Effector memory CD8-positive, alpha-beta T cell (primary cell): ENCODE results near the gene EYA3.

Experiments
- ATAC-seq: fragments of 150-1000 bp; cut with Tn5 transposase; replicated peaks from 2 replicates; pipeline ENCODE4 v1.10.0; 2021; ENCODE audit warnings: mild to moderate bottlenecking, moderate library complexity
- DNase-seq, 3 experiments: peaks; one replicate each; pipeline ENCODE4 v3.0.0; 2021
- H3K27ac Mint-ChIP-seq, 2 donors: one replicate each; pipeline ENCODE4 v1.8.0; 2022; ENCODE audit warnings: mild to moderate bottlenecking in 2 of 2, mixed read lengths in 2 of 2, moderate library complexity in 2 of 2
- H3K27me3 Mint-ChIP-seq, 2 donors: one replicate each; pipeline ENCODE4 v1.8.0; 2022; ENCODE audit warnings: mixed read lengths in 2 of 2
- H3K36me3 Mint-ChIP-seq: one replicate; pipeline ENCODE4 v1.8.0; 2022; ENCODE audit warnings: mild to moderate bottlenecking, moderate library complexity, mixed read lengths; ENCODE audit not compliant: insufficient read depth
- H3K4me1 Mint-ChIP-seq, 2 donors: one replicate each; pipeline ENCODE4 v1.8.0; 2022; ENCODE audit warnings: low read depth in 2 of 2, mixed read lengths in 2 of 2
- H3K4me3 Mint-ChIP-seq, 2 donors: one replicate each; pipeline ENCODE4 v1.8.0; 2022; ENCODE audit warnings: mild to moderate bottlenecking in 2 of 2, mixed read lengths in 2 of 2, moderate library complexity in 2 of 2
- H3K9me3 Mint-ChIP-seq, 2 donors: one replicate each; pipeline ENCODE4 v1.8.0; 2022; ENCODE audit warnings: mixed read lengths in 2 of 2

The EYA3 gene

DNA sequence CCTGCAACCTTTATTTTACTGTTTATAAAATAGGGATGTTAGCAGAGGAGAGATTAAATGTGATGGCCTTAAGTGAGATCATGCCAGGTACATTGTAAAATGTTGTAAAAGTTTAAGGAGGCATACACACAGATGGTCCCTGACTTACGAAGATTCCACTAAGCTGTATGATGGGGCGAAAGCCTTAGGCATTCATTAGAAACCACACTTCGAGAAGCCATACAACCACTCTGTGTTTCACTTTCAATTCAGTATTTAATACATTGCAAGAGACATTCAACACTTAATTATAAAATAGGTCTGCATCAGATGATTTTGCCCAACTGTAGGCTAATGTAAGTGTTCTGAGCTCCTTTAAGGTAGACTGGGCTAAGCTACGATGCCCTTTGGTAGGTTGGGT, 149.9 kb downstream of the EYA3 start:
- H3K4me3 Mint-ChIP-seq: peak overlapping the region in 1 of 2 donors; percentile 25

DNA sequence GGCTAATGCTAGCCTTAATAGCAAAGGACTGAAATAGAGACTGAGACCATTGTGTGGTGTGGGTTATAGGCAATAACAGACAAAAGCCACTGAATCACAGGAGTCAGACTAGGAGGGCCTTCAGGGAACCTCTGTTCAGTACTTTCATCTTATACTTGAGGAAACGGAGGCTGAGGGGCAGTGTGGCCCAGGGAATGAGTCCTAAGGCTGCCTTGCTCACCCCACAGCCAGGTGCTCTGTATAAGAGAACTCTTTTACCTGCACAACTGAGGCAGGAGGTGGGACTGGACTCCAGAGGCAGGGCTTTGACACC, 150.9 kb downstream of the EYA3 start:
- peaks cover 8 to 14% of the 10 kb centered on the region in 2 donors for H3K27me3 Mint-ChIP-seq
- H3K4me1 Mint-ChIP-seq: peaks cover 17 to 18% of the 10 kb centered on the region in 2 donors
- ATAC-seq: no peak

More for the DNA sequence above, 149.9 kb downstream of the EYA3 start:
- Mint-ChIP-seq H3K27me3 (peaks cover 8 to 12% of the 10 kb centered on the region in 2 donors), H3K36me3 (no peaks in the 10 kb centered on the region), H3K27ac (no peak overlapping the region), H3K9me3 (no peaks in the 10 kb centered on the region), H3K4me1 (peaks cover 24 to 27% of the 10 kb centered on the region in 2 donors)
- ATAC-seq (no peak), DNase-seq (no peak)

DNA sequence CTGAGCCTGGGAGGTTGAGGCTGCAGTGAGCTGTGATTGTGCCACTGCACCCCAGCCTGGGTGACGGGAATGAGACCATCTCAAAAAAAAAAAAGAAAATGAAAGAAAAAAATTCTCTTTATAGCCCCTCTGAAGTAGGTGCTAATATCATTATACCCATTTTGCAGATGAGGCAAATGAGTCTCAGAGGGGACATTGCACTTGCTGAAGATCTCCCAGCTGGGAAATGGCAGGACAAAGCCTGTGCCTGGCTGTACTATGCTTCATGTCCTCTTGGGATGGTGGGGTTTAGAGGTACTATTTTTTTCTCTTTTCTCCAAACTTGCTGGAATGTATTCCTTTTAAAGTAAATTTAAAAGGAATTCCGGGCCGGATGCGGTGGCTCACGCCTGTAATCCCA, 152.0 kb downstream of the EYA3 start:
- H3K9me3 Mint-ChIP-seq: no peaks in the 10 kb centered on the region
- H3K4me1 Mint-ChIP-seq: peaks cover 15 to 16% of the 10 kb centered on the region in 2 donors
- H3K27me3 Mint-ChIP-seq: peaks cover 8 to 25% of the 10 kb centered on the region in 2 donors
- H3K4me3 Mint-ChIP-seq: no peak overlapping the region
- ATAC-seq (no peak), DNase-seq (no peak)
- no peaks in the 10 kb centered on the region for H3K36me3 Mint-ChIP-seq
- no peak overlapping the region for H3K27ac Mint-ChIP-seq

More for the DNA sequence above, 150.9 kb downstream of the EYA3 start:
- Mint-ChIP-seq H3K4me3 (no peak overlapping the region), H3K9me3 (no peaks in the 10 kb centered on the region), H3K27ac (no peak overlapping the region), H3K36me3 (no peaks in the 10 kb centered on the region)
- no peak for DNase-seq

DNA sequence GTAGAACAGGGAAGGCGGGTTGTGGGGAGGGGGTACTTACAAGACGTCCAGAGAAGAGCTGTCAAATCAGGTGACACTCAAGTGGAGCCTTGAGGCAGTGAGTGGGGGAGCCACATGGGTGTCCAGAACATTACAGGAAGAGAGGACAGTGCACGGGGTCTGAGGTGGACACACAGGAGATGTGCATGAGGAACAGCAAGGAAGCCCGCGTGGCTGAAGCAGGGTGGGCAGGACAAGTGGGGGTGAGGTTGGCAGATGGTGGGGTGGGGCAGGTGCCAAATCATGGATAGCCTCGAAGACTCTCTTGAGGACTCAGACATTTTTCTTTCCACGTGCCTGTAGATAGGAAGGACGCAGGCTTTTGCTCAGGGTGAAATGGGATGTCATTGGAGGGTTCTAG, 152.7 kb downstream of the EYA3 start:
- no peak for DNase-seq
- Mint-ChIP-seq H3K36me3 (no peaks in the 10 kb centered on the region), H3K4me3 (no peak overlapping the region), H3K27ac (no peak overlapping the region), H3K27me3 (peaks cover 8 to 32% of the 10 kb centered on the region in 2 donors), H3K9me3 (no peaks in the 10 kb centered on the region), H3K4me1 (peaks cover 12 to 14% of the 10 kb centered on the region in 2 donors)
- ATAC-seq: no peak

DNA sequence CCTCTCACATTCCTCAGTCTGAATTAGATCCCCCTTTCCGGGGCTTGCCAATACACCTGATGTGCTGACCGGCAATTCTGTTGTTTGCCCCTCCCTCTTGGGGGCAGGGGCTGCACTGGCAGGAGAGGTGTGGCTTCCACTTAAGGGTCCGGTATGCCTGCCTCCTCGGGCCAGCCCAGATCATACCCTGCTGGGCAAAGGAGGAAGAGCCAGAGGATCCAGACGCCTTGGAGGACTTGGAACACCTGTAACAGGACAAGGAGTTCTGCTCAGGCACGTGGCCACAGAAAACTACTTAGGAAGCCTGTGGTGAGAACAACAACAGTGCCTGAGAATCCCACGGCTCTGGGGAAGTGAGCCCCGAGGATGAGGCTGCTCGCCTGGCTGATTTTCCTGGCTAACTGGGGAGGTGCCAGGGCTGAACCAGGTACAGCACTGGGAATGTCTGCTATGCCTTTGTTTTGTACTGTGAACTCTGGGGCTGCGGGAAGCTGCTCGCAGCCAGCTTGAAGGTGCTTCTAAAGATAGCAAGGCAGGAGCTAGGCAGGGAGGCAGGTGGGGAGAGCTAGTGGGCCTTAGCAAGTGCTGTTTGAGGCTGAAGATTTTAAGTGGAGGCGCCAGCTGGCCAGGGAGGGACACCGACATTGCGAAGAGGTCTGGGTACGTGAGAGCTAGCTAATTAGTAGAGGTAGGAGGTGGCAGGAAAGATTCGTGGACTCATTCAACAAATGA, 153.4 kb downstream of the EYA3 start, which contains the start of gene SMPDL3B:
TSS of gene SMPDL3B (plus strand) at position 183 of the 732 bp plus-strand sequence. CDS start at position 367, 184 bp downstream.
- Mint-ChIP-seq H3K36me3 (no peaks in the 10 kb centered on the region), H3K9me3 (no peaks in the 10 kb centered on the region), H3K27ac (peak within 1 kb of the TSS in 1 of 2 donors; percentile 3), H3K27me3 (peaks cover 8 to 37% of the 10 kb centered on the region in 2 donors), H3K4me3 (no peak within 1 kb of the TSS), H3K4me1 (peaks cover 6 to 7% of the 10 kb centered on the region in 2 donors)
- no peak for ATAC-seq
- no peak for DNase-seq

DNA sequence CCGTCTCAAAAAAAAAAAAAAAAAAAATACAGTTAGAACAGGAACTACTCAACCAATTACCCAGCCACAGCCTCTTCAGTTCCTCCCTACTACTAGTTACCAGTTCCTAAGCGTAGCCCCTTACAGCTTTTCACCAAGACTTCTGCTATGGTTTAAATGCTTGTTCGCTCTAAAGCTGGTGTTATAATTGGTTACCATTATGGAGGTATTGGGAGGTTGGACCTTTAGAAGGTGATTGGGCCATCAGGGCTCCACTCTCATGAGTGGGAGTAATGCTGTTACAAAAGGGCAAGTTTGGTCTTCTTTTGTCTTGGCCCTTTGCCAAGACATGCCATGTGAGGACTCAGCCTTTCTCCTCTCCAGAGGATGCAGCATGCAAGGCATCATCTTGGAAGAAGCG, 156.7 kb downstream of the EYA3 start:
- Mint-ChIP-seq H3K27ac (no peak overlapping the region), H3K27me3 (peaks cover 8 to 37% of the 10 kb centered on the region in 2 donors), H3K36me3 (no peaks in the 10 kb centered on the region), H3K4me3 (no peak overlapping the region), H3K9me3 (no peaks in the 10 kb centered on the region), H3K4me1 (peaks cover 0 to 5% of the 10 kb centered on the region in 2 donors)
- DNase-seq: no peak
- no peak for ATAC-seq

DNA sequence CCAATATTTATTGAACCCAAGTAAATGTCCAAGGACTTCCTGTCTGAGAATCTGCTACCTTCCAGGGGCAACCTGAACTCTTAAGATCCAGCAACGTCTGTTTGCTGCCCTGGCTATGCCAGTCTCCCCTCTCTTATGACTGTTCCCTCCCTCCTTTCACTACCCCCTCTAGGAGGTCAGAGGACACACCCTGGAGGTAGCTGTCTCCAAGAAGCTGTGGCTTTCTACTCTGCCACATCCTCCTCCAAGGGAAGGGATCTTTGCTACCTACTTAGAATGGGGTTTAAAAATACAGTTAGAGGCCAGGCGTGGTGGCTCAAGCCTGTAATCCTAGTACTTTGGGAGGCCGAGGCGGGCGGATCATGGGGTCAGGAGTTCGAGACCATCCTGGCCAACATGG, 157.2 kb downstream of the EYA3 start:
- Mint-ChIP-seq H3K27me3 (peaks cover 8 to 37% of the 10 kb centered on the region in 2 donors), H3K4me3 (no peak overlapping the region)

DNA sequence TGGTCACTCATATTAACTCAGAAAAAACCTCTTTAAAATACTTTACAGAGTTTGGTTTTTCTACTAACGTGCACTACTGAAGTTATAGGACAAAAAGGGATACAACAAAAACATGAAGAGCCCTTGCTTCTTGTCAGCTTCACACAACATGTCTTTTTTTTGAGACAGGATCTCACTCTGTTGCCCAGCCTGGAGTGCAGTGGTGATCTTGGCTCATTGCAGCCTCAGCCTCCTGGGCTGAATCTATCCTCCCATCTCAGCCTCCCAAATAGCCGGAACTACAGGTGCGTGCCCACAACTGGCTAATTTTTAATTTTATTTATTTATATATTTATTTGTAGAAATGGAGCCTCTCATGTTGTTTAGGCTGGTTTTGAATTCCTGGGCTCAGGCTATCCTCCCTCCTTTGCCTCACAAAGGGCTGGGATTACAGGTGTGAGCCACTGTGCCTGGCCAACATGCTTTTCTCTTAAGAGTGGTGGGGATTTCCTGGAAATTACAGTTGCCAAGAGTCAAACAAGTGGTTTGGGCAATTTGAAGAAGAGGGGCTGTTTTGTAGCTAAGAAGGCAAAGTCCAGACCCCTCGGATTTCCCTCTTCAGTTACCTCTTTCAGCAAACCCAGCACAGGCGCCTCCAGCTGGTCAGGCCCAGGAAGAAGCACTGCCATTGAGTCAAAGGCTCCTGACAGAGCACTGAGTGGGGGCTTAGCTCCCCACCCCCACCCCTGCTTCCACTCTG, 160.0 kb downstream of the EYA3 start:
- DNase-seq (no peak), ATAC-seq (no peak)
- Mint-ChIP-seq H3K9me3 (no peaks in the 10 kb centered on the region), H3K4me1 (no peaks in the 10 kb centered on the region), H3K4me3 (no peak overlapping the region), H3K27me3 (peaks cover 0 to 25% of the 10 kb centered on the region in 2 donors), H3K27ac (no peak overlapping the region), H3K36me3 (no peaks in the 10 kb centered on the region)

More for the DNA sequence above, 157.2 kb downstream of the EYA3 start:
- Mint-ChIP-seq H3K4me1 (peaks cover 0 to 5% of the 10 kb centered on the region in 2 donors), H3K27ac (no peak overlapping the region), H3K36me3 (no peaks in the 10 kb centered on the region), H3K9me3 (no peaks in the 10 kb centered on the region)
- ATAC-seq (no peak), DNase-seq (no peak)

DNA sequence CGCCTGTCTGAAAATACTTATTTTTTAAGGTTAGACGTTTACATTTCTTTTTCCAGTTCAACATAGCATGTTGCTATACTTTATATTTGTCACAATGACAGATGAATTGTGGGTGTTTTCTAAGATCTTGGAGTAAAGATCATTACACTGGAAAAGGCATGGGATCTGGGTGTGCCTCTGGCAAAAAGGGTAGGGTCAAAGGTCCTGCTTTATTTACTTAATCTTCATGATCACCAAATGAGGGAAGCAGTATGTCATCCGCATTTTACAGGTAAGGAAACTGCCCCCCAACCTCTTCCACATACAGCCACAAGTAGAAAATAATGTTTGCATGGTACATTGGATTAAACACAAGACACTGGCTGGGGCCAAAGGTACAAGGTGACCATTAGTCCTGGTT, 166.1 kb downstream of the EYA3 start:
- Mint-ChIP-seq H3K27ac (no peak overlapping the region), H3K4me3 (no peak overlapping the region)
- ATAC-seq: no peak

More for the DNA sequence above, 166.1 kb downstream of the EYA3 start:
- DNase-seq: no peak
- Mint-ChIP-seq H3K27me3 (no peaks in the 10 kb centered on the region), H3K4me1 (no peaks in the 10 kb centered on the region), H3K9me3 (no peaks in the 10 kb centered on the region), H3K36me3 (no peaks in the 10 kb centered on the region)
